Naive thymus-derived CD4-positive, alpha-beta T cell (primary cell): Measurements from ENCODE around the gene DISP2. TPM values are rescaled to one million over a fixed set of nuclear protein-coding genes. Genes with fewer than 3 reads are reported as not detected.

Experiments used
- ATAC-seq: fragments of 150-1000 bp; cut with Tn5 transposase; 2 replicates; pipeline ENCODE4 v1.10.0; 2021; ENCODE audit warnings: mild to moderate bottlenecking, moderate library complexity
- CTCF ChIA-PET: fragments of 350-600 bp; sonication (Branson Sonifier 250); formaldehyde crosslinking; loops from one replicate; lab custom pipeline; 2021; ENCODE audit warnings: antibody characterized with exemption; lab: Charles Lee
- POLR2A ChIA-PET: fragments of 350-600 bp; sonication (Branson Sonifier 250); formaldehyde crosslinking; loops from one replicate; lab custom pipeline; 2021; ENCODE audit warnings: antibody characterized with exemption, inconsistent platforms; lab: Charles Lee
- DNase-seq, 9 donors: peaks; one replicate each; pipeline versions ENCODE4 v3.0.0 to v3.0.0-alpha.2; 2020 to 2022; ENCODE audit warnings: mixed read lengths in 1 of 9
- H3K27ac ChIP-seq: one replicate; pipeline ENCODE4 v1.7.0; 2013; ENCODE audit warnings: mild to moderate bottlenecking, low read depth, low read length, moderate library complexity
- H3K27me3 ChIP-seq, 2 donors: one replicate each; pipeline ENCODE4 v1.7.0; 2013; ENCODE audit warnings: low read length in 2 of 2, mild to moderate bottlenecking in 2 of 2, moderate library complexity in 2 of 2; ENCODE audit not compliant: control insufficient read depth in 2 of 2, insufficient read depth in 2 of 2
- H3K36me3 ChIP-seq, 3 experiments: 1 replicate in 2 of 3; 2 replicates in 1 of 3; pipeline ENCODE4 v1.7.0; 2013; ENCODE audit warnings: low read length in 3 of 3, mild to moderate bottlenecking in 3 of 3, moderate library complexity in 1 of 3; ENCODE audit not compliant: insufficient read depth in 3 of 3, control insufficient read depth in 2 of 3
- H3K4me1 ChIP-seq, 2 donors: one replicate each; pipeline ENCODE4 v1.7.0; 2013; ENCODE audit warnings: low read length in 2 of 2, mild to moderate bottlenecking in 2 of 2, moderate library complexity in 1 of 2; ENCODE audit not compliant: control insufficient read depth in 2 of 2, insufficient read depth in 2 of 2
- H3K4me3 ChIP-seq: 2 replicates; pipeline ENCODE4 v1.7.0; 2013; ENCODE audit warnings: mild to moderate bottlenecking, low read length
- H3K9me3 ChIP-seq, 3 experiments: 1 replicate in 2 of 3; 2 replicates in 1 of 3; pipeline ENCODE4 v1.7.0; 2013; ENCODE audit warnings: low read length in 3 of 3; ENCODE audit not compliant: control insufficient read depth in 2 of 3
- H3K27ac Mint-ChIP-seq, 9 donors: one replicate each; pipeline ENCODE4 v1.8.0; 2020 to 2022; ENCODE audit warnings: mixed read lengths in 9 of 9, mild to moderate bottlenecking in 8 of 9, moderate library complexity in 5 of 9, inconsistent platforms in 2 of 9
- H3K27me3 Mint-ChIP-seq, 5 donors: one replicate each; pipeline ENCODE4 v1.8.0; 2021 to 2022; ENCODE audit warnings: mixed read lengths in 5 of 5, mild to moderate bottlenecking in 1 of 5
- H3K36me3 Mint-ChIP-seq, 5 donors: one replicate each; pipeline ENCODE4 v1.8.0; 2020 to 2022; ENCODE audit warnings: mixed read lengths in 5 of 5, mild to moderate bottlenecking in 3 of 5, inconsistent platforms in 1 of 5
- H3K4me1 Mint-ChIP-seq, 7 donors: one replicate each; pipeline ENCODE4 v1.8.0; 2020 to 2022; ENCODE audit warnings: mixed read lengths in 7 of 7, mild to moderate bottlenecking in 3 of 7, inconsistent platforms in 1 of 7
- H3K4me3 Mint-ChIP-seq, 10 donors: one replicate each; pipeline ENCODE4 v1.8.0; 2020 to 2022; ENCODE audit warnings: mild to moderate bottlenecking in 10 of 10, mixed read lengths in 10 of 10, moderate library complexity in 6 of 10, inconsistent platforms in 2 of 10
- H3K9me3 Mint-ChIP-seq, 11 donors: one replicate each; pipeline ENCODE4 v1.8.0; 2020 to 2022; ENCODE audit warnings: mixed read lengths in 11 of 11, mild to moderate bottlenecking in 4 of 11, inconsistent platforms in 1 of 11, moderate library complexity in 1 of 11
- intact Hi-C, 2 donors: fragments of 100-400 bp; cut with micrococcal nuclease; formaldehyde crosslinking; loops; one replicate each; pipeline ENCODE4 v1.15.1; 2023
- polyA plus RNA-seq, 2 donors: library from polyadenylated mRNA; unstranded; fragments of 300-500 nt; fragmentation: Illumina TruSeq; gene quantifications; one replicate each; pipeline ENCODE4 v1.2.3, GENCODE V29; 2021
- total RNA-seq, 6 experiments: library from RNA in 5 of 6; stranded (reverse) in 5 of 6; gene quantifications; 1 replicate in 5 of 6; 2 replicates in 1 of 6; pipeline ENCODE4 v1.2.3 and lab custom pipeline; 2021 to 2026

DISP2 gene
- total and polyA plus RNA-seq, 7 experiments from 2014 or later: 0.05 to 0.51 (median 0.07) TPM; not detected in 3

- no peaks in the 10 kb centered on the region for H3K27me3 Mint-ChIP-seq
- Histone ChIP-seq H3K36me3 (peaks cover 11 to 40% (median 12%) of the 10 kb centered on the region in 3 experiments), H3K4me1 (peaks cover 6 to 15% of the 10 kb centered on the region in 2 donors), H3K4me3 (no peak overlapping the region), H3K27ac (no peak overlapping the region), H3K27me3 (no peaks in the 10 kb centered on the region), H3K9me3 (no peaks in the 10 kb centered on the region)
- ChIA-PET CTCF (interaction anchor here (0.6 to 1.6 kb wide), 2 partner anchors 14 to 128 kb away, joined by 3 to 5 read pairs; no protein-coding TSS in a partner anchor), POLR2A (interaction anchor here (0.9 to 1.1 kb wide), 3 partner anchors 9 to 42 kb away, joined by 3 read pairs; no protein-coding TSS in a partner anchor)
- H3K4me1 Mint-ChIP-seq: peaks cover 9 to 51% (median 30%) of the 10 kb centered on the region in 7 donors
- peak overlapping the region in 9 of 10 donors; percentile 4 to 64 (median 36) for H3K4me3 Mint-ChIP-seq
- H3K9me3 Mint-ChIP-seq: no peaks in the 10 kb centered on the region
- ATAC-seq: no peak
- peaks cover 11 to 18% (median 14%) of the 10 kb centered on the region in 5 donors for H3K36me3 Mint-ChIP-seq
- intact Hi-C loops: no loop called here
- peak overlapping the region in 7 of 9 donors; percentile 22 to 87 (median 70) for H3K27ac Mint-ChIP-seq
- DNase-seq: no peak
Observed at GRCh38 chr15:40407330-40407990, 49.4 kb downstream of the DISP2 start.

GRCh38 chr15:40409366-40409765 is 51.3 kb downstream of the DISP2 start:
- peaks cover 9 to 46% (median 29%) of the 10 kb centered on the region in 7 donors for H3K4me1 Mint-ChIP-seq
- ATAC-seq (no peak), DNase-seq (no peak)
- H3K4me3 ChIP-seq: no peak overlapping the region
- H3K27ac Mint-ChIP-seq: peak overlapping the region in 2 of 9 donors; percentile 32 to 38
- POLR2A ChIA-PET: interaction anchor here (0.8 kb wide), 1 partner anchor 91 kb away, joined by 6 read pairs; no protein-coding TSS in a partner anchor
- H3K9me3 Mint-ChIP-seq: no peaks in the 10 kb centered on the region
- H3K36me3 Mint-ChIP-seq: peaks cover 11 to 19% (median 16%) of the 10 kb centered on the region in 5 donors
- H3K4me3 Mint-ChIP-seq: no peak overlapping the region
- H3K27ac ChIP-seq: no peak overlapping the region
- H3K36me3 ChIP-seq: peaks cover 11 to 58% (median 12%) of the 10 kb centered on the region in 3 experiments
- no peaks in the 10 kb centered on the region for H3K9me3 ChIP-seq
- H3K27me3 Mint-ChIP-seq: no peaks in the 10 kb centered on the region
- intact Hi-C loops: no loop called here
- H3K4me1 ChIP-seq: peaks cover 6 to 9% of the 10 kb centered on the region in 2 donors
- H3K27me3 ChIP-seq: no peaks in the 10 kb centered on the region
- CTCF ChIA-PET: no interaction called here

DNA sequence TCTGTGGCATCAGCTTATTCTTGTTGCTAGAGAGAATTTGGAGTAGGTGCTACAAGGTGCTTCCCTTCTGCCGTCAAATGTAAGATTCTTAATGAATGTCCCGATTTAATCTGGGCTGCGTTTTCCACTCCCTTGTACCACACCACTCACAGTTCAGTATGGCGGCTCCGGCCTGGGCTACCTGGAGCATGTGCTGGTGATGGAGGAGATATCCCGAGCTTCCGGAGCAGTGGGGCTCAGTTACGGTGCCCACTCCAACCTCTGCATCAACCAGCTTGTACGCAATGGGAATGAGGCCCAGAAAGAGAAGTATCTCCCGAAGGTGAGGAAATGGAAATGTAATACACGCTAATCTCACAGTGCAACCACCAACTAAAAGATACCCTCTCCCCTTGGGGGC is 52.5 kb downstream of the DISP2 start:
- Histone ChIP-seq H3K36me3 (peaks cover 11 to 69% (median 16%) of the 10 kb centered on the region in 3 experiments), H3K4me3 (no peak overlapping the region), H3K4me1 (no peaks in the 10 kb centered on the region), H3K27me3 (no peaks in the 10 kb centered on the region), H3K27ac (no peak overlapping the region), H3K9me3 (no peaks in the 10 kb centered on the region)
- DNase-seq (no peak), ATAC-seq (no peak)
- no peaks in the 10 kb centered on the region for H3K27me3 Mint-ChIP-seq
- no peak overlapping the region for H3K27ac Mint-ChIP-seq
- ChIA-PET POLR2A (interaction anchor here (0.6 kb wide), 1 partner anchor 269 kb away, joined by 3 read pairs; no protein-coding TSS in a partner anchor), CTCF (interaction anchor here (2.0 kb wide), 1 partner anchor 72 kb away, joined by 6 read pairs; no protein-coding TSS in a partner anchor)
- H3K4me3 Mint-ChIP-seq: no peak overlapping the region
- no peaks in the 10 kb centered on the region for H3K9me3 Mint-ChIP-seq
- peaks cover 2 to 36% (median 19%) of the 10 kb centered on the region in 7 donors for H3K4me1 Mint-ChIP-seq
- H3K36me3 Mint-ChIP-seq: peaks cover 11 to 19% (median 18%) of the 10 kb centered on the region in 5 donors
- intact Hi-C loops: no loop called here

GRCh38 chr15:40412095-40412759 is 54.2 kb downstream of the DISP2 start:
- Histone ChIP-seq H3K4me3 (no peak overlapping the region), H3K9me3 (no peaks in the 10 kb centered on the region), H3K27ac (no peak overlapping the region), H3K36me3 (peaks cover 15 to 78% (median 16%) of the 10 kb centered on the region in 3 experiments), H3K4me1 (no peaks in the 10 kb centered on the region), H3K27me3 (no peaks in the 10 kb centered on the region)
- intact Hi-C loops: no loop called here
- ATAC-seq (no peak), DNase-seq (no peak)
- H3K36me3 Mint-ChIP-seq: peaks cover 11 to 25% (median 19%) of the 10 kb centered on the region in 5 donors
- H3K4me1 Mint-ChIP-seq: peaks cover 0 to 26% (median 11%) of the 10 kb centered on the region in 7 donors
- CTCF ChIA-PET: interaction anchor here (0.7 to 2.0 kb wide), 2 partner anchors 10 to 74 kb away, joined by 4 to 6 read pairs; no protein-coding TSS in a partner anchor
- H3K27me3 Mint-ChIP-seq: no peaks in the 10 kb centered on the region
- POLR2A ChIA-PET: interaction anchor here (0.7 kb wide), 1 partner anchor 44 kb away, joined by 3 read pairs; no protein-coding TSS in a partner anchor
- H3K9me3 Mint-ChIP-seq: no peaks in the 10 kb centered on the region
- no peak overlapping the region for H3K4me3 Mint-ChIP-seq
- H3K27ac Mint-ChIP-seq: peak overlapping the region in 3 of 9 donors; percentile 11 to 61 (median 28)

- no peak overlapping the region for H3K4me3 ChIP-seq
- ChIA-PET POLR2A (interaction anchor here (0.7 kb wide), 1 partner anchor 45 kb away, joined by 3 read pairs; no protein-coding TSS in a partner anchor), CTCF (interaction anchor here (0.7 kb wide), 1 partner anchor 9 kb away, joined by 4 read pairs; no protein-coding TSS in a partner anchor)
- H3K27ac Mint-ChIP-seq: peak overlapping the region in 1 of 9 donors; percentile 49
- no peaks in the 10 kb centered on the region for H3K4me1 ChIP-seq
- no peaks in the 10 kb centered on the region for H3K27me3 ChIP-seq
- H3K36me3 ChIP-seq: peaks cover 9 to 79% (median 15%) of the 10 kb centered on the region in 3 experiments
- H3K9me3 Mint-ChIP-seq: no peaks in the 10 kb centered on the region
- H3K4me3 Mint-ChIP-seq: no peak overlapping the region
- no peak overlapping the region for H3K27ac ChIP-seq
- H3K27me3 Mint-ChIP-seq: no peaks in the 10 kb centered on the region
- DNase-seq: no peak
- intact Hi-C loops: no loop called here
- H3K9me3 ChIP-seq: no peaks in the 10 kb centered on the region
- H3K36me3 Mint-ChIP-seq: peaks cover 11 to 25% (median 19%) of the 10 kb centered on the region in 5 donors
- H3K4me1 Mint-ChIP-seq: peaks cover 0 to 17% (median 3%) of the 10 kb centered on the region in 7 donors
- no peak for ATAC-seq
Observed at GRCh38 chr15:40413036-40413435, 55.0 kb downstream of the DISP2 start.

DNA sequence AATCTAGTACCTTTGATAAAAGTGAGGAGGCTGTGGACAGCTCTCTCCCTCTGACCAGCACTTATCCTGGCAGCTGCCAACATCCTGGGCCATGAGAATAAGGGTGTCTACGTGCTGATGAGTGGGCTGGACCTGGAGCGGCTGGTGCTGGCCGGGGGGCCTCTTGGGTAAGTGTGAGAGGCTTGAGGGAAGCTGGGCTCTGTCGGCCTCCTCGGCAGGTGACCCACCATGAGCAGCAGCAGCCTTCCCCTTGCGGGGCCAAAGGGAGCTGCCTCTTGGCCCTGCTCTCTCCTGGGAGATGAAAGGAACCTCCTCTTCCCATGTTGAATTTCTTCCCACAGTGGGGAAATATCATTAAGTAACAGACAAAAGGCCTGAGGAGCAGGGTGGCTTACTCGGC is 56.8 kb downstream of the DISP2 start:
- Histone ChIP-seq H3K4me1 (no peaks in the 10 kb centered on the region), H3K27me3 (no peaks in the 10 kb centered on the region), H3K9me3 (no peaks in the 10 kb centered on the region), H3K36me3 (peaks cover 8 to 77% (median 15%) of the 10 kb centered on the region in 3 experiments), H3K4me3 (no peak overlapping the region), H3K27ac (no peak overlapping the region)
- peaks cover 11 to 25% (median 19%) of the 10 kb centered on the region in 5 donors for H3K36me3 Mint-ChIP-seq
- CTCF ChIA-PET: interaction anchor here (1.0 kb wide), 1 partner anchor 71 kb away, joined by 4 read pairs; no protein-coding TSS in a partner anchor
- no peaks in the 10 kb centered on the region for H3K9me3 Mint-ChIP-seq
- no peak overlapping the region for H3K27ac Mint-ChIP-seq
- ATAC-seq (no peak), DNase-seq (no peak)
- no peak overlapping the region for H3K4me3 Mint-ChIP-seq
- H3K4me1 Mint-ChIP-seq: peaks cover 0 to 9% (median 0%) of the 10 kb centered on the region in 7 donors
- H3K27me3 Mint-ChIP-seq: no peaks in the 10 kb centered on the region
- POLR2A ChIA-PET: interaction anchor here (0.5 kb wide), 1 partner anchor 70 kb away, joined by 3 read pairs; no protein-coding TSS in a partner anchor
- intact Hi-C loops: no loop called here
